HEK293 (cell line): ENCODE measurements around the gene ACTRT2.

ENCODE experiments used
- CTCF ChIP-seq: fragments of 450-650 bp; formaldehyde crosslinking; IDR thresholded peaks from 2 replicates; pipeline ENCODE4 v1.5.1; 2016; ENCODE audit warnings: missing biosample characterization, missing genetic modification characterization
- PRDM1 ChIP-seq: fragments of 450-650 bp; formaldehyde crosslinking; IDR thresholded peaks from 2 replicates; pipeline ENCODE4; 2016; ENCODE audit warnings: missing biosample characterization, missing genetic modification characterization

DNA sequence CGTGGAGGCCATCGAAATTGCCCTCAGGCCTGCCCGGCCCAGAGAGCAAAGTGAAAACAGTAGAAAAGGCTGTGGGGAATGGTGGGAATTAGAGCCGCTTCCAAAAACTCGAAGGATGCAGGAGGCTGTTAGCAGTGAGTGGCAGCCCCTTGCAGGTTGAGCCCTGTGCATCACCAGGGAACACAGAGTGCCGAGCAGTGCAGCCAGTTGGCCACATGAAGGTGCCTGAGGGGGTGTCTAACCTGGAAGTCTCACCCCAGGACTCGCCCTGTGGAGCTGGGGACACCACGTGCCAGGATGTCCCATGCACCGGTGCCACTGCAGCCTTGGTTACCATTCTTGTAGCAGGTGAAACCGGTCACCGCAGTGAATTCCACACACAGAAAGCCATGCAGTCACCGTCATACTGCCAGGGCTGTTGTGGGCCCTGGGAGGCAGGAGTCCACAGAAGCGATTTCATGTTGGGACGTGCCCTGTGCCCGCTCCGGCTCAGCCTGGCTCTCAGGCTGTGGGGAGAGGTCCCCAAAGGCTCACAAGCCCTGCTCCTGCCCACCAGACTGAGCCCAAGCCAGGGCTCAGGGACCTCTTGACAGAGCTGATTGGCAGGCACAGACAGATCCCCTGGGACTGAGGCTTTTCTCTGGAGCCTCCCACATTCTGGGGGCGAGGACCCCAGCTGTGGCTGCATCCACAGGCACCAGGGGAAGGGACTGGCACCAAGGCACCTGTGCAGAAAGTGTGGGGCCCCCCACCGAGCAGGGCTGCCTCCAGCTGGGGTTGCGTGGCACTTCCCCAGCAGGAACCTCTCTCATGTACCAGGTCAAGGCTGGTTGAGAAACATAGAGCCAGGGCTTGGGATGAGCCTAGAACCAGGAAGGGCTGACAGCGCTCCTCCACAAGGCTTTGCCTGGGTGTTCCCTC, 16.7 kb upstream of the ACTRT2 start:
- TF ChIP-seq CTCF (tag by site-specific recombination), result no peak
- no peak for TF ChIP-seq PRDM1
